IMR-90 (cell line): ENCODE data around the gene SLC23A2. TPM values are rescaled to one million over a fixed set of nuclear protein-coding genes. Genes with fewer than 3 reads are reported as not detected.

Experiments used
- ATAC-seq: fragments of 200-7000 bp; cut with Tn5 transposase; 2 replicates; pipeline ENCODE4 v1.9.1; 2020; ENCODE audit warnings: low read depth, mild to moderate bottlenecking, moderate library complexity
- BruUV-seq: library from RNA; stranded (reverse); fragments of 400-500 nt; replicated peaks from 2 replicates; lab custom pipeline; 2021; lab: Mats Ljungman, UMichigan
- CTCF ChIA-PET: fragments of 300-600 bp; formaldehyde crosslinking; extraction: SDS; loops from one replicate; lab custom pipeline; 2021; ENCODE audit warnings: antibody characterized with exemption; lab: Yijun Ruan, JAX
- POLR2A ChIA-PET: fragments of 300-600 bp; sonication (Branson Sonifier 250); formaldehyde crosslinking; loops from one replicate; lab custom pipeline; 2022; ENCODE audit warnings: antibody characterized with exemption; ENCODE audit not compliant: unreplicated experiment; lab: Charles Lee
- DNase-seq: peaks from one replicate; pipeline ENCODE4 v3.0.0; 2013
- H2AFZ ChIP-seq: replicated peaks from 2 replicates; pipeline ENCODE3; 2013; ENCODE audit warnings: low read length, mild to moderate bottlenecking; ENCODE audit not compliant: poor library complexity
- H2AK5ac ChIP-seq: 2 replicates; pipeline ENCODE4 v1.6.1; 2013; ENCODE audit warnings: low read depth, low read length, inconsistent platforms
- H2AK9ac ChIP-seq: replicated peaks from 2 replicates; pipeline ENCODE3; 2013; ENCODE audit warnings: mild to moderate bottlenecking, low read depth, low read length, moderate library complexity; ENCODE audit not compliant: poor library complexity
- H2BK120ac ChIP-seq: 2 replicates; pipeline ENCODE4 v1.6.1; 2013; ENCODE audit warnings: low read depth, low read length, inconsistent platforms
- H2BK15ac ChIP-seq: 3 replicates; pipeline ENCODE4 v1.6.1; 2013; ENCODE audit warnings: low read depth, low read length, inconsistent platforms
- H2BK20ac ChIP-seq: 2 replicates; pipeline ENCODE4 v1.6.1; 2013; ENCODE audit warnings: low read depth, mild to moderate bottlenecking, inconsistent platforms, low read length, moderate library complexity
- H2BK5ac ChIP-seq: 2 replicates; pipeline ENCODE4 v1.6.1; 2013; ENCODE audit warnings: mild to moderate bottlenecking, low read depth, low read length, inconsistent platforms; ENCODE audit not compliant: poor library complexity, severe bottlenecking
- H3K14ac ChIP-seq: replicated peaks from 2 replicates; pipeline ENCODE4 v1.6.1; 2013; ENCODE audit warnings: low read depth, low read length, inconsistent platforms
- H3K18ac ChIP-seq: 2 replicates; pipeline ENCODE4 v1.6.1; 2013; ENCODE audit warnings: low read depth, low read length, control low read depth
- H3K23ac ChIP-seq: 2 replicates; pipeline ENCODE4 v1.6.1; 2013; ENCODE audit warnings: low read depth, low read length, inconsistent platforms
- H3K27ac ChIP-seq: 2 replicates; pipeline ENCODE4 v1.5.1; 2013; ENCODE audit warnings: mild to moderate bottlenecking, control low read depth, low read length; ENCODE audit not compliant: insufficient read depth
- H3K27me3 ChIP-seq: 2 replicates; pipeline ENCODE4 v1.6.1; 2013; ENCODE audit warnings: low read length; ENCODE audit not compliant: control insufficient read depth, insufficient read depth
- H3K36me3 ChIP-seq: 2 replicates; pipeline ENCODE4 v1.6.1; 2013; ENCODE audit warnings: low read length, mixed read lengths; ENCODE audit not compliant: control insufficient read depth, insufficient read depth
- H3K4ac ChIP-seq: 2 replicates; pipeline ENCODE4 v1.6.1; 2013; ENCODE audit warnings: low read depth, low read length, inconsistent platforms
- H3K4me1 ChIP-seq: 2 replicates; pipeline ENCODE4 v1.6.1; 2013; ENCODE audit warnings: low read length, mixed read lengths; ENCODE audit not compliant: control insufficient read depth, insufficient read depth
- H3K4me2 ChIP-seq: 2 replicates; pipeline ENCODE4 v1.6.1; 2013; ENCODE audit warnings: low read depth, mild to moderate bottlenecking, control low read depth, low read length, moderate library complexity
- H3K4me3 ChIP-seq: 2 replicates; pipeline ENCODE4 v1.5.1; 2013; ENCODE audit warnings: low read depth, mild to moderate bottlenecking, control low read depth, low read length, moderate library complexity; ENCODE audit not compliant: insufficient read depth
- H3K56ac ChIP-seq: 2 replicates; pipeline ENCODE4 v1.6.1; 2013; ENCODE audit warnings: low read length, inconsistent platforms; ENCODE audit not compliant: insufficient read depth; ENCODE audit errors: extremely low read depth
- H3K79me1 ChIP-seq, 2 experiments: 2 replicates each; pipeline ENCODE4 v1.6.1; 2013; ENCODE audit warnings: low read length in 2 of 2, inconsistent platforms in 1 of 2, low read depth in 1 of 2
- H3K9ac ChIP-seq: 2 replicates; pipeline ENCODE4 v1.6.1; 2013; ENCODE audit warnings: low read depth, low read length, control low read depth
- H3K9me1 ChIP-seq: 2 replicates; pipeline ENCODE4 v1.6.1; 2013; ENCODE audit warnings: low read length, inconsistent platforms; ENCODE audit not compliant: insufficient read depth
- H3K9me3 ChIP-seq: 2 replicates; pipeline ENCODE4 v1.6.1; 2013; ENCODE audit warnings: low read length; ENCODE audit not compliant: control insufficient read depth, insufficient read depth
- H4K20me1 ChIP-seq: 2 replicates; pipeline ENCODE4 v1.6.1; 2013; ENCODE audit warnings: low read length, inconsistent platforms; ENCODE audit not compliant: insufficient read depth
- H4K5ac ChIP-seq: 2 replicates; pipeline ENCODE4 v1.6.1; 2013; ENCODE audit warnings: mild to moderate bottlenecking, low read depth, low read length, control low read depth
- H4K8ac ChIP-seq, 2 experiments: 2 replicates each; pipeline ENCODE4 v1.6.1; 2013; ENCODE audit warnings: low read depth in 2 of 2, low read length in 2 of 2, control low read depth in 1 of 2, inconsistent platforms in 1 of 2
- H4K91ac ChIP-seq: 2 replicates; pipeline ENCODE4 v1.6.1; 2013; ENCODE audit warnings: low read depth, low read length, inconsistent platforms; ENCODE audit not compliant: insufficient read depth
- BHLHE40 ChIP-seq: fragments of 150-350 bp; IDR thresholded peaks from 2 replicates; pipeline ENCODE4 v1.6.1; 2016; ENCODE audit warnings: mild to moderate bottlenecking, low read depth, low read length
- CEBPB ChIP-seq: IDR thresholded peaks from 2 replicates; pipeline ENCODE4 v1.6.1; 2012; ENCODE audit warnings: low read depth, low read length, improper control_type of control experiment
- CHD1 ChIP-seq: IDR thresholded peaks from 2 replicates; pipeline ENCODE4 v1.6.1; 2012; ENCODE audit warnings: low read depth, low read length, improper control_type of control experiment
- CTCF ChIP-seq: conservative IDR thresholded peaks from 2 replicates; pipeline ENCODE4 v1.5.1; 2012; ENCODE audit warnings: mild to moderate bottlenecking, low read depth, low read length, improper control_type of control experiment
- ELK1 ChIP-seq: fragments of 150-350 bp; IDR thresholded peaks from 2 replicates; pipeline ENCODE4 v1.6.1; 2016; ENCODE audit warnings: low read depth, mild to moderate bottlenecking, low read length, moderate library complexity, borderline replicate concordance
- FOS ChIP-seq: fragments of 150-350 bp; IDR thresholded peaks from 2 replicates; pipeline ENCODE4 v1.6.1; 2016; ENCODE audit warnings: low read depth, low read length
- MAFK ChIP-seq: IDR thresholded peaks from 2 replicates; pipeline ENCODE4 v1.6.1; 2012; ENCODE audit warnings: low read depth, low read length, improper control_type of control experiment
- MAZ ChIP-seq: IDR thresholded peaks from 2 replicates; pipeline ENCODE4 v1.6.1; 2012; ENCODE audit warnings: low read depth, mild to moderate bottlenecking, low read length, improper control_type of control experiment, moderate library complexity, borderline replicate concordance
- MXI1 ChIP-seq: IDR thresholded peaks from 2 replicates; pipeline ENCODE4 v1.6.1; 2012; ENCODE audit warnings: low read depth, mild to moderate bottlenecking, low read length, moderate library complexity, borderline replicate concordance
- NFE2L2 ChIP-seq: fragments of 150-350 bp; IDR thresholded peaks from 2 replicates; pipeline ENCODE4 v1.6.1; 2016; ENCODE audit warnings: low read depth, mild to moderate bottlenecking, low read length
- POLR2A ChIP-seq: IDR thresholded peaks from 2 replicates; pipeline ENCODE4 v1.6.1; 2012; ENCODE audit warnings: mild to moderate bottlenecking, low read depth, low read length
- RAD21 ChIP-seq: IDR thresholded peaks from 2 replicates; pipeline ENCODE4 v1.6.1; 2012; ENCODE audit warnings: low read length, improper control_type of control experiment
- RCOR1 ChIP-seq: IDR thresholded peaks from 2 replicates; pipeline ENCODE4 v1.6.1; 2012; ENCODE audit warnings: mild to moderate bottlenecking, low read length, improper control_type of control experiment; ENCODE audit not compliant: insufficient replicate concordance
- RFX5 ChIP-seq: IDR thresholded peaks from 2 replicates; pipeline ENCODE4 v1.8.0; 2012; ENCODE audit warnings: low read depth, mild to moderate bottlenecking, low read length, moderate library complexity
- SMC3 ChIP-seq: fragments of 150-350 bp; IDR thresholded peaks from 2 replicates; pipeline ENCODE4 v1.6.1; 2016; ENCODE audit warnings: low read depth, mild to moderate bottlenecking, antibody characterized with exemption, low read length, moderate library complexity
- USF2 ChIP-seq: fragments of 150-350 bp; IDR thresholded peaks from 2 replicates; pipeline ENCODE4 v1.6.1; 2017; ENCODE audit warnings: mild to moderate bottlenecking, antibody characterized with exemption, low read length, low read depth
- WGBS, 2 experiments: methylation state at CpG; one replicate each; pipeline versions ENCODE4 v1.1.5 to v1.1.7; 2013; ENCODE audit warnings: missing lambda C conversion rate in 2 of 2; ENCODE audit not compliant: insufficient read length in 1 of 2; ENCODE audit errors: extremely low coverage in 2 of 2; 5-methylcytosine and 5-hydroxymethylcytosine counted together
- dilution Hi-C: fragments of 300-500 bp; cut with HindIII; formaldehyde crosslinking; loops from one replicate; pipeline ENCODE4 v1.14.3; 2018; ENCODE audit warnings: low sequenced_read_pairs; ENCODE audit not compliant: unreplicated experiment
- in situ Hi-C: fragments of 300-500 bp; cut with MboI; formaldehyde crosslinking; loops from 3 replicates; pipeline ENCODE4 v1.14.3; 2019; ENCODE audit warnings: low sequenced_read_pairs, inconsistent platforms, mixed read lengths
- intact Hi-C: fragments of 100-400 bp; cut with micrococcal nuclease; formaldehyde crosslinking; loops from 2 replicates; pipeline ENCODE4 v1.10.0; 2022
- polyA plus RNA-seq, 3 experiments: library from polyadenylated mRNA; depleted of rRNA; stranded (reverse); fragments of >200 nt; gene quantifications; 2 replicates each; pipeline ENCODE4 v1.2.3, GENCODE V29; 2012; ENCODE audit warnings: low replicate concordance in 1 of 3
- total RNA-seq: library from RNA; depleted of rRNA; stranded (reverse); fragments of >200 nt; gene quantifications from 2 replicates; pipeline ENCODE4 v1.2.3, GENCODE V29; 2012

The SLC23A2 gene
- total and polyA plus RNA-seq, 2 of the 4 experiments (the other 2 are of a cell fraction) = 10.2 to 14.4 TPM

GRCh38 chr20:4855555-4855954 is 145.8 kb downstream of the SLC23A2 start:
- H2BK20ac ChIP-seq = no peak overlapping the region
- no peak overlapping the region for H2AK9ac ChIP-seq
- 93% methylated on average over 3 of the region's 14 CpGs; no CpG with 5 or more reads in 1 of the 2 experiments for WGBS, 2 experiments
- H3K4me1 ChIP-seq = no peaks in the 10 kb centered on the region
- intact Hi-C loops = no loop called here
- H3K36me3 ChIP-seq = peaks cover 42% of the 10 kb centered on the region
- CTCF ChIA-PET = no interaction called here
- H3K79me1 ChIP-seq = no peaks in the 10 kb centered on the region
- no peak overlapping the region for H3K56ac ChIP-seq
- no peak overlapping the region for H3K9ac ChIP-seq
- H2BK120ac ChIP-seq = no peak overlapping the region
- no peak overlapping the region for H4K91ac ChIP-seq
- dilution Hi-C loops = no loop called here
- in situ Hi-C loops = no loop called here
- H4K8ac ChIP-seq = no peak overlapping the region
- DNase-seq = no peak
- H4K20me1 ChIP-seq = no peaks in the 10 kb centered on the region
- H2BK5ac ChIP-seq = no peak overlapping the region
- H4K5ac ChIP-seq = no peak overlapping the region
- no peak overlapping the region for H3K4ac ChIP-seq
- peaks cover 11% of the 10 kb centered on the region; the same call in 1 of the 2 replicates for H3K9me1 ChIP-seq
- no peak overlapping the region for H3K4me3 ChIP-seq
- no peak overlapping the region for H3K27ac ChIP-seq
- H2AK5ac ChIP-seq = no peak overlapping the region
- H3K27me3 ChIP-seq = no peaks in the 10 kb centered on the region
- no peak overlapping the region for H2BK15ac ChIP-seq
- H3K23ac ChIP-seq = no peak overlapping the region
- no peak overlapping the region for H3K18ac ChIP-seq
- ATAC-seq = no peak
- H3K4me2 ChIP-seq = no peak overlapping the region
- no TSS peak for BruUV-seq
- POLR2A ChIA-PET = no interaction called here
- no peak overlapping the region for H2AFZ ChIP-seq
- no peaks in the 10 kb centered on the region for H3K9me3 ChIP-seq
- H3K14ac ChIP-seq = no peak overlapping the region
- TF ChIP-seq ELK1 (no peak), CEBPB (no peak), RAD21 (no peak), RFX5 (no peak), MAFK (no peak), USF2 (no peak), BHLHE40 (no peak), CTCF (no peak), NFE2L2 (no peak), SMC3 (no peak), FOS (no peak), MXI1 (no peak), MAZ (no peak), POLR2A (no peak), CHD1 (no peak), RCOR1 (no peak)
